Astrocyte of the cerebellum (primary cell): ENCODE data around the gene RNGTT.

Experiments
- DNase-seq: peaks from one replicate; pipeline ENCODE4 v3.0.0-alpha.2; 2011; ENCODE audit warnings: low read depth
- H3K4me3 ChIP-seq: 2 replicates; pipeline ENCODE4 v1.5.1; 2011; ENCODE audit warnings: mild to moderate bottlenecking, low read depth, low read length, moderate library complexity
- CTCF ChIP-seq: IDR thresholded peaks from 2 replicates; pipeline ENCODE4 v1.5.1; 2012; ENCODE audit warnings: low read length, low read depth, moderate library complexity, mild to moderate bottlenecking; ENCODE audit errors: missing control alignments
- in situ Hi-C: cut with HindIII; loops from 2 replicates; pipeline ENCODE4 v1.10.0; 2017; ENCODE audit warnings: low sequenced_read_pairs

RNGTT gene

GRCh38 chr6:88764081-88764480 is 199.3 kb downstream of the RNGTT start:
- no peak for TF ChIP-seq CTCF
- no peak for DNase-seq
- H3K4me3 ChIP-seq, result no peak overlapping the region
- in situ Hi-C loops, result no loop called here

- in situ Hi-C loops, result no loop called here
- H3K4me3 ChIP-seq, result no peak overlapping the region
- DNase-seq, result no peak
- TF ChIP-seq CTCF, result no peak
These were observed 200.3 kb downstream of the RNGTT start for GRCh38 chr6:88763160-88763559.

- in situ Hi-C loops, result no loop called here
- H3K4me3 ChIP-seq, result no peak overlapping the region
- DNase-seq, result no peak
- no peak for TF ChIP-seq CTCF
These were observed 202.0 kb downstream of the RNGTT start for GRCh38 chr6:88761237-88762031.

- in situ Hi-C loops, result no loop called here
- no peak for TF ChIP-seq CTCF
- no peak overlapping the region for H3K4me3 ChIP-seq
- DNase-seq, result no peak
These were observed 203.3 kb downstream of the RNGTT start for GRCh38 chr6:88760091-88760490.

GRCh38 chr6:88750936-88751335 is 212.5 kb downstream of the RNGTT start:
- TF ChIP-seq CTCF, result no peak
- H3K4me3 ChIP-seq, result no peak overlapping the region
- in situ Hi-C loops, result no loop called here
- no peak for DNase-seq

- in situ Hi-C loops, result no loop called here
- no peak overlapping the region for H3K4me3 ChIP-seq
- DNase-seq, result no peak
- TF ChIP-seq CTCF, result no peak
These were observed 213.6 kb downstream of the RNGTT start for GRCh38 chr6:88749849-88750248.

GRCh38 chr6:88748141-88748540 is 215.3 kb downstream of the RNGTT start:
- DNase-seq, result no peak
- no peak overlapping the region for H3K4me3 ChIP-seq
- no peak for TF ChIP-seq CTCF
- in situ Hi-C loops, result no loop called here
